Posterior cingulate gyrus (tissue), 11 donors: ENCODE measurements around the gene KPNA4.
"Not testable (repeated sequence)": the region's sequence is repeated elsewhere in the genome, so short reads cannot be mapped to it uniquely, and the experiment has no call there.

Experiments used
- DNase-seq, 10 donors: peaks; one replicate each; pipeline versions ENCODE4 v3.0.0 to v3.0.0-alpha.2; 2020 to 2021; ENCODE audit warnings: mixed read lengths in 3 of 10
- intact Hi-C: fragments of 100-400 bp; cut with DNase I; formaldehyde crosslinking; loops from one replicate; pipeline ENCODE4 v1.15.1; 2023

Gene KPNA4

DNA sequence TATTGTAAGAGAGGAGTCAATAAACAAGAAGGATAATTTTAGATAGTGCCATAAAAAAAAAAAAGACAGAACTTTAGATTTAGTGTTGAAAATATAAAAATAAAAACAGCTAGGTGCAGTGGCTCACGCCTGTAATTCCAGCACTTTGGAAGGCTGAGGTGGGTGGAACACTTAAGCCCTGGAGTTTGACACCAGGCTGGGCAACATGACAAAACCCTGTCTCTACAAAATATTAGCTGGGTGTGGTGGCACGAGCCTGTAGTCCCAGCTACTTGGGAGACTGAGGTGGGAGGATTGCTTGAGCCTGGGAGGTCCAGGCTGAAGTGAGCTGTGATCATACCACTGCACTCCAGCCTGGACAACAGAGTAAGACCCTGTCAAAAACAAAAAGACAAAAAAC, 49.0 kb downstream of the KPNA4 start:
- DNase-seq, intact Hi-C loops: not testable (repeated sequence)

DNA sequence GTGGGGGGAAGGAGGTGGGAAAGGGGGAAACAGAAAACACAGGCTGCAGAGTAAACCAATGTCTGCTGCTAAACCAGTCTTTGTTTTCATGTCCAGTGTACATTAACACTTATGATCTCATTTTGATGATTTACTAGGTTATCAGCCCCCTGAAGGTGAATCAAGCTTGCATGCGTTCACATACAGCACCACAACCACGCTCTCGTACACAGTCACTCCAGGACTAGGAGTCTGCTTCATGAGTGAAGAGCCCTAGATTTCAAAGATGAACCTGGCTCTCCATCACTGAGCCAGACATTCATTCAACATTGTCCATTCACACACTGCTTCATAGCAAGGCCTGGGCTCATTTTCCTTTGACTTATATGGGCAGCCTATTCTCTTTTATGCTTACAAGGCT, 64.0 kb downstream of the KPNA4 start:
- no peak for DNase-seq

GRCh38 chr3:160498202-160498601, 67.2 kb downstream of the KPNA4 start:
- intact Hi-C loops, result no loop called here
- DNase-seq, result no peak

More for the DNA sequence above, 64.0 kb downstream of the KPNA4 start:
- intact Hi-C loops, result no loop called here

DNA sequence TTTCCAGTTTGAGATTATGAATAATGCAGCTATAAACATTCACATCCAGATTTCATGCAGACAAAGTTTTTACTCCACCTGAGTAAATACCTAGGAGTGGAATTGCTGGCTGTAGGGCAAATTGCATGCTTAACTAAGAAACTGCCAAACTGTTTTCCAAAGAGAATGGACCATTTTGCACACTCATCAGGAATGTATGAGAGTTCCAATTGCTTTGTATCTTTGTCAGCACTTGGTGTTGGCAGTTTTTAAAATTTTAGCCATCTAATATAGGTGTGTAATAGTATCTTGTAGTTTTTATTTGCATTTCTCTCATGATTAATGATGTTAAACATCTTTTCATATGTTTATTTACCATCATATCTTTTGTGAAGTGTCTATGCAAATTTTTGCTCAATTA, 75.2 kb downstream of the KPNA4 start:
- intact Hi-C loops, result no loop called here
- no peak for DNase-seq

- intact Hi-C loops, result loop anchor here (5.0 kb wide), 4 partner anchors 74 to 454 kb away; partner anchors contain the start of genes IFT80 and SMC4
- DNase-seq, result no peak
These were observed 78.9 kb downstream of the KPNA4 start for GRCh38 chr3:160486459-160486869.

DNA sequence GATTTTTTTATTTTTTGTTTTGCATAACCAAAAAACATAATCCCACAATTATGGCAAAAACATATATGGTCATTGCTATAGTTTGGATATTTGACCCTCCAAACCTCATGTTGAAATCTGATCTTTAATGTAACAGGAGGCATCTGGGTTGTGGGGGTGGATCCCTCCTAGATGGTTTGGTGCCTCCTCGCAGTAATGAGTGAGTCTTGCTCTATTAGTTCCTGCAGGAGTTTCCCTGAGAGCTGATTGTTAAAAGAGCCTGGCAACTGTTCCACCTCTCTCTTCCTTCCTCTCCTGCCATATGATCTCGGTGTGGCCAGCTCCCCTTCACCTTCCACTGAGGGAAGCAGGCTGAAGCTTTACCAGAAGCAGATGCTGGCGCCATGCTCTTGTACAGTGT, 82.6 kb downstream of the KPNA4 start:
- no peak for DNase-seq
- intact Hi-C loops, result no loop called here

DNA sequence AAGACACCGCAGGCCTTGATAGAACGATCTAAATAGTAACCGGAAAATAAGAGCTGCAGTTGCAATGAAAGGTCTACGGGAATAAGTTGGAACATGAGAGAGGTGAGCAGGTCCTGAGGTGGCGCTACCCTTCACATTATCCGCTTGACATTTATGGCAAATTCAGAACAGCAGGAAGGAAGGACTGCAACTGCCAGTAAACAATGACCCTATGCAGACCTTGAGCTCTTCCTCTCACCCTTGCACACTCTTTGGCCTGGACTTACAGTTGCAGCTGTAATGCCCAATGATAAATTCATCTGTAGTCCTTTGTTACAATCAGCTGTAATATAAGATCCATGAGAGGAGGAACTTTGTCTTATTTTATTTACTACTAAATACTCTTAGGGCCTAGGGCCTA, 83.5 kb downstream of the KPNA4 start:
- intact Hi-C loops, result no loop called here
- no peak for DNase-seq

DNA sequence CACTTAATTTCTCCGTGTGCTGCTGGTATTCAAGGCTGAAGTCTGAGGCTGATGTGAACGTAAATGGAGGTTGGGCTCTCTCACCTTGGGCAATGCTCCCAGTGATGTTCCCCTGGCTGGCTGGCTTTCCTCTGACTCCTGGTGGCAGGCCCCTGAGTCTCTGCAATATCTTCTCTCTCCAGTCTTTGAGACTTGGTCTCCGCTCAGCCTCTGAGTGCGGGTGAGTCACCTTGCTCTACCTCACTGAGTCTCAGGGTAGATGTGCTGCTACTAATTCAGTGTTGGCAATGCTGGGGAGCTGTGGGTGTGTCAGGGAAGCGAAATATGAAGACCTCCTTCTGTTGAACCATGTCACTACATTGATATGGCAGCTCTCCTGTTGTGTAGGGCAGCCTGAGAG, 84.4 kb downstream of the KPNA4 start:
- no peak for DNase-seq
- intact Hi-C loops, result no loop called here

GRCh38 chr3:160479376-160479775, 86.0 kb downstream of the KPNA4 start:
- DNase-seq, result no peak
- intact Hi-C loops, result no loop called here

DNA sequence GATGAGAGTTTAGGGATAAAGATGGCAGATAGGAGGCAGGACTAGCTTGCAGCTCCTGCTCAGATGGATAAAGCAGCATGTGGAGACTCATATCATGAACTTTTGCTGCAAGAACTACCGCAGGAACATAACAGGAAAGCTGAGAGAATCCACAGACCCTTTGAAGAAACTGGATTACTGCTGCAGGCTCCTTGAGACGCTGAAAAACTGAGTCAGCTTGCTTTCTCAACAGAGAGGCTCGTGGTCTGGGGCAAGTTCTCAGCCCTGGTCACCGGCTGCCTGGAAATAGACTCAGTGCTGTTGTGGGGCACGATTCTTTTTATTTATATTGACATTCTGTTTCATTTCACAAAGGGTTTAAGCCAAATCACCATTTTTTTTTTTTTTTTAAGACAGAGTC, 87.0 kb downstream of the KPNA4 start:
- intact Hi-C loops, result no loop called here
- no peak for DNase-seq

DNA sequence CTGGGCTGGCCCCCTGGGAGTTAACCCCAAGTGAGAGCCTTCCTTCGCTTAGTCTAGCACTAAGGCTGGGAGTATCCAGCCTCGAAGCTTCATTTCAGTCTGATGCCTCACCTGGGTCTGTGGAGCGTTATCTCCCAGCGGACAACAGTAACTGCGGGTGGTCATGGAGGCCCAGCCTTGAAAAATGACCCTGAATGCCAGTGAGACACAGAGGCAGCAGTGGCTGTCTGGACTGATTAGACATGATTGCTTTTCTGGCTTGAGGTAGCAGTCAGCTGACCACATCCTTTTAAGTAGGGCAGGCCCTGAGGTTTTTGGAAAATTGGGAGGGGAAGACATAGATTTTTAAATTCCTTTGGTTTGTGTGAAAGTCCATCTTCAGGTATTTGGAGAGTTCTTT, 87.6 kb downstream of the KPNA4 start:
- intact Hi-C loops, result no loop called here
- DNase-seq, result no peak

GRCh38 chr3:160475884-160476283, 89.5 kb downstream of the KPNA4 start:
- no peak for DNase-seq
- intact Hi-C loops, result no loop called here

- no peak for DNase-seq
- intact Hi-C loops, result no loop called here
These were observed 90.2 kb downstream of the KPNA4 start for GRCh38 chr3:160475153-160475552.

DNA sequence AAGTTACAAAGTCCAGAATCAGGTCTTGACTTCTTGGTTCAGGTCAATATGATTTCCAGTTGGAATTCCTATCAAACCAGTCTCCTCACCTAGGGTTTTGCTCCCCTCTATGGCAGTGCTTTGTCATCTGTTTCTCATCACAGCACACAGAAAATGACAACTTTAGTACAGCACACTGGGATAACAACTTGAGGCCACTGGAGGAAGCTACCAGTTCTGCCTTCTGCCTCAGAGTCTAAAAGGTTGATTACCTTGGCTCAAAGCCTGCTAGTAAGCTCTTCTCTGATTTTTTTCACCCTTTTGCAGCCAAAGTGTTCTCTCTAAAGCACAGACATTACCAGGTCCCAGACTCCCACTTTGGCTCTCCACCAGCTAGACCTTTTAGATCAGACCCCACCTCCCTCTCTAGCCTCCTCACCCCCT, 90.9 kb downstream of the KPNA4 start:
- no peak for DNase-seq
- intact Hi-C loops, result no loop called here

- no peak for DNase-seq
- intact Hi-C loops, result no loop called here
These were observed 91.4 kb downstream of the KPNA4 start for GRCh38 chr3:160473978-160474377.

GRCh38 chr3:160473221-160473620, 92.2 kb downstream of the KPNA4 start:
- no peak for DNase-seq
- intact Hi-C loops, result no loop called here

DNA sequence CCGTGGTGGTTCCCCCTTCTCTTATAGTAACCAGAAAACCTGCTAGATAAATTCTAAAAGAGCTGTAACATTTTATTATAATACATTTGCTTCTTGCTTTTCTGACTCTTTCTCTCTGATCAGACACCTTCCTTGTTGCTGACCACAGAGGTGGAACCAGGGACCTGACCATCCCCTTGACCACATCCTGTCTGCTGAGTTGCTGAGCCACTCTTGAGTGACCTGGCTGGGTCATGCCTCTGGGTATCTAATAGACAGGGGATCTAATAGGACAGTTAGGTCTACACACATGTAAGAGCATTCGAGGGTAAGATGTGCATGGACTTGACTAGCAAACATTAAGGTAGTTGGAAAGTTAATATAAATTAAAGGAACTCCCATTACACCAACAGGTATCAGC, 93.0 kb downstream of the KPNA4 start:
- no peak for DNase-seq
- intact Hi-C loops, result no loop called here

- intact Hi-C loops, result no loop called here
- no peak for DNase-seq
These were observed 93.5 kb downstream of the KPNA4 start for GRCh38 chr3:160471892-160472291.

DNA sequence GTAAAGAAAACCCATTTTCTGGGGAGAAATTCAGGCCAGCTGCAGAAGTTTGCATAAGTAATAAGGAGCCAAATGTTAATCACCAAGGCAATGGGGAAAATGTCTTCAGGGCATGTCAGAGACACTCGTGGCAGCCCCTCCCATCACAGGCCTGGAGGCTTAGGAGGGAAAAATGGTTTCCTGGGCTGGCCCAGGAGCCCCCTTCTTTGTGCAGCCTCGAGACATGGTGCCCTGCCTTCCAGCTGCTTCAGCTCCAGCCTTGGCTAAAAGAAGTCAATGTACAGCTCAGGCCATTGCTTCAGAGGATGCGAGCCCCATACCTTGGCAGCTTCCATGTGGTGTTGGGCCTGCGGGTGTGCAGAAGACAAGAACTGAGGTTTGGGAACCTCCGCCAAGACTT, 95.2 kb downstream of the KPNA4 start:
- intact Hi-C loops, result no loop called here
- no peak for DNase-seq

- intact Hi-C loops, result loop anchor here (5.0 kb wide), 1 partner anchor 747 kb away; no protein-coding TSS in a partner anchor
- no peak for DNase-seq
These were observed 100.4 kb downstream of the KPNA4 start for GRCh38 chr3:160464971-160465370.

- DNase-seq, result peak in 4 of 10 donors; percentile 34 to 86 (median 60)
- intact Hi-C loops, result no loop called here
These were observed 101.0 kb downstream of the KPNA4 start for GRCh38 chr3:160464321-160464720.

GRCh38 chr3:160460033-160460432, 105.3 kb downstream of the KPNA4 start:
- no peak for DNase-seq
- intact Hi-C loops, result no loop called here

DNA sequence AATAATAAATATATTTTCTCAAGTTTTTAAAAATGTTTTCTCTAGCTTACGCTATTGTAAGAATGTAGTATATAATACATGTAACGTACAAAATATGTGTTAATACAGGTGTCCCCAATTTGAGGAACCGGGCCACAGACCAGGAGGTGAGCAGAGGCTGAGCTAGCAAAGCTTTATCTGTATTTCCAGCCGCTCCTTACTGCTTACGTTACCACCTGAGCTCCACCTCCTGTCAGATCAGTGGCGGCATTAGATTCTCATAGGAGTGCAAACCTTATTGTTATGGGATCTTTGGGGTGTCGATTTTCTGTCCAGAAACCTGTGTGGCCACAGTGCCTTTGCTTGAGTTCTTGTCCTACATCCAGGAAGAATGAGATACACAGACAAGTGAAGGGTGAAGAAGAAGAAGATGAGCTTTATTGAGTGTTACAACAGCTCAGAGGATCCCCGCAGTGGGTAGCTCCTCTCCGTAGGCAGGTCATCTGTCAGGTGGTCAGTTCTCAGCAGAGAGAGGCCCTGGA, 105.9 kb downstream of the KPNA4 start:
- no peak for DNase-seq

More for the DNA sequence above, 105.9 kb downstream of the KPNA4 start:
- intact Hi-C loops, result no loop called here
